GM12891 (cell line): ENCODE data around the gene ITGB2.

Experiments used
- POLR2A ChIP-seq: IDR thresholded peaks from 2 replicates; pipeline ENCODE4 v1.6.1; 2011; ENCODE audit warnings: low read depth, low read length, control low read depth
- POLR2AphosphoS5 ChIP-seq: IDR thresholded peaks from 2 replicates; pipeline ENCODE4 v1.6.1; 2011; ENCODE audit warnings: low read depth, low read length, control low read depth
- TAF1 ChIP-seq: IDR thresholded peaks from 2 replicates; pipeline ENCODE4 v1.6.1; 2011; ENCODE audit warnings: low read depth, low read length, control low read depth

DNA sequence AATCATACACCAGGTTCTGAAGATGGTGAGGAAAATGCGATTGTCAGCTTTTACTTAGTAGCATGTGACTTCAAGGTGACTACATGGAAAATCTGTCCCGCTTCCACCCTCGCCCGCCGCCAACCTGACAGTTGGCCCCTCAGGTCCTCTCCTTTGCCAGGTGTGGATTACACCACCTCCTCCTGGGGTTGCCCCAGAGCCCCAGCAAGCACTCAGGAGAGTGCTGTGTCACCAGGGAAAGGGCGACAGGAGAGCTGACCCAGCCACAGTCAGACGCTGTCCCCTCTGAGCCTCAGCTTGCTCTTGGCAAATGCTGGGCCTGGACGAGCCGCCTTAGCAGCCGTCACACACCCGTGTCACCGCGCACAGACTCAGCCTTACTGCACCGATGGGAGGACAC, 65.1 kb downstream of the ITGB2 start:
- no peak for TF ChIP-seq TAF1
- TF ChIP-seq POLR2A: no peak
- no peak for TF ChIP-seq POLR2AphosphoS5
